GM18519 (cell line): ENCODE results near the gene PTPRE.

Experiments used
- ATAC-seq: cut with Tn5 transposase; IDR thresholded peaks from one replicate; pipeline ENCODE4 v1.9.1; 2021; ENCODE audit warnings: mild to moderate bottlenecking, moderate library complexity; ENCODE audit not compliant: unreplicated experiment, low FRiP score

Gene PTPRE

GRCh38 chr10:127881262-127881661 is 25.6 kb upstream of the PTPRE start:
- no peak for ATAC-seq

DNA sequence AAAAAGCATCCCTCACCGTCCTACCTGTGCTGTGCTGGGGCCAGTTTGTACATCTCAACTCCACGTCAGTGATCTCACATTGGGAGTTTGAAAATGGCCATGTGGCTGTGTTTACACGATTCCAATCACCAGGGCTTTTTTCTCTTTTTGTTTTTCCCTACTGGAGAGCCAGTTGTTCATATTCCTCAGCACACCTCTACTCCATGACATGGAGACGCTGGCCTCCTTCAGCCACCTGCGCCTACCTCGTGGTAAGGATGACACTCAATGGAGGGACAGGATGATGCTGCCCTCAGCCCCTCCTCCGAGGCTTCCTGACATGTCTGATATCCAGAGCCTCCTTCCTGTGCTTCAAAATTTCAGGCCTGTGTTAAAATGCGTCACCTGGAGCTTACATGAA is 24.5 kb upstream of the PTPRE start:
- no peak for ATAC-seq

DNA sequence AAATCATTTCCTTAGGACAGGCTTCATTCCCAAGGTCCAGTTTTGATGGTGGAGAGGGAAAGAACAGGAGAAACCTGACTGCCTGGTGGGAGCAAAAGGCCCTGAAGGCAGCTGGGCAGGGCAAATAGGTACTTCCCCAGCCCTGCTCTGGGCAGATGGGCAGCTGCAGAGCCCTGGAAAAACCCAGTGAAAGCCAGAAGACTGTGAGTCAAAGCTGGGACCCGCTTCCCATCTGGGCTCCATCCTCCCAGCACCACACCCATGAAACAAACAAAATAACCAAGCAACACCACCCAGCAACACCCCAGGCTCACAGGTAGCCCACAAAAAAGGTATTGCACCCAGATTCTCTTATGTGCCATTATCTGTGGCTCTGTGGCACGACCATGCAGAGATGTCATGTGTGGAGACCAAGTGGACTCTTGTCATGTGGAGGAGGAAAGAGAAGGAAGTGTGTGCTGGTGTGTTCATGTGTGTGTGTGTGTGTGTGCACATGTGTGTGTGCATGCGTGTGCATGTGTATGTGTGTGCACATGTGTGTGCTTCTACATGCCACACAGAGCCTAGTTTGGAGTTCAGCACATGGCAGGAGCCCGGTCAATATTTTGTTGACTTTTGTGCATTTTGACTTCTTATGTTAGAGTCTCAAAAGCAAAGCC is 24.0 kb upstream of the PTPRE start:
- no peak for ATAC-seq

DNA sequence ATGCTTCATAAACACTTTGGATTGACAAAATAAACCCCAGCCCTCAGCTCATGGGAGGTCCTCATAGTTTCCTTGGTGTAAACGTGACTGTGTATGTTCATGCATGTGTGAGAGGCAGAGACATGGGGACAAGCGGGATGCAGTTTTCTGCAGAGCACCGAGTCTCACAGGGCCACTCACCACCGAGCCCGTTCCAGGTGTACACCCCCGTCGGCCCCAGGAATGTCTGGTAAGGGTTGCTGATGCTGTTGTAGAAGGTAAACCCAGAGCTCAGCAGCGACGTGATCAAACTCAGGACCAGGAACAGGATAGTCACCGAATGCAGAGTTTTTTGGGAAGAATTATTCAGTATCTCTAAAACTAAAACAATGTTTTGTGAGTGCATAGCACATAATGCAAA is 23.4 kb upstream of the PTPRE start:
- ATAC-seq = no peak

DNA sequence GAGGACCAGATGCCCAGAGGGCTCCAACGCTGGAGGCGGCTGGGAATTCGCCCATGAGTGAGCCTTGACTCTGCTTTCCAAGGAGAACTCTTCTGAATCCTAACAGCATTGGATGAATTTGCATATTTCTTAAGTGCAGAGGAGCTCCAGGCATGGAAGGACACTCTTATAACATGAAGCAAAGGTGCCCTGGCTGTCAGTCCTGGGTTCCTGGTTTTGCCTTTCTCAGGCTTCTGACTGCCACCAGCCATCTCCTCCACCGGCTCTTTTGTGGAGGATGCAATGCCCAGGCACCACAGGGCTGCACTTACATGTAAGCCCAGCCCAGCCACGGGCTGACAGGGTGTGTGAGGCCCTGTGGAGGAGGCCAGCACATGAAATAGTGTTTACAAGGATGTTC is 22.4 kb upstream of the PTPRE start:
- ATAC-seq = no peak

DNA sequence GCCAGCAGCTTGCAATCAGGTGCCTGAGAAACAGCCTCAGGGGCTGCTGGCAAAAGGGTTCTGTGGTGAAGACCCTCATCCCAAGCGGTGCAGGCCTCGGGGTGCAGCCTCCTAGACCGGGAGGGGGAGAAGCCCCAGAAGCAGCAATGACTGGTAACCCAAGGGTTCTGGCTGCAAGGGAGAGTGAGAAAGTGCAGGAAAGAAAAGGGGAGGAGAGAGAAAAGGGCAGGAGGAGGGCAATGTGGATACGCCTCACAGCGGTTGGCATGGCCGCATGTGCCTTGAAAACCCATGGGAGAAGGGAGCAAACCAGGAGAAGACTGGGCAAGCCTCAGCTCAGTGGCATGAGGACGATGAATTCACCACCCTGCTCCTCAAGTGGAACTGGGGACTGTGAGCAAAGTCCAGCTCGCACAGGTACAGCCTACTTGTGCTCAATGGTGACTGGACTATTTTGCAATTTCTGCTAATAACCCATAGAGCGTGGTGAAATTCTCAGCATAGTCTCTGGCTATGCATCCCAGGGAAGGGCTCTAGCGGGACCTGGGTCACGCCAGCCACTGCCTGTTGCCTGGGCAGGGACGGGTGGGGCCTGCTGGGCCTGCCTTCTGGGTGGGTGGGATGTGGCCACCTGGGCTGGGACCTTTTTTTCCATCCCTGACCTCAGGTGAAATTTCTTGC is 20.4 kb upstream of the PTPRE start:
- no peak for ATAC-seq

GRCh38 chr10:127887541-127888415 is 19.1 kb upstream of the PTPRE start:
- ATAC-seq = no peak

GRCh38 chr10:127888521-127889312 is 18.2 kb upstream of the PTPRE start:
- ATAC-seq = no peak

GRCh38 chr10:127889605-127890195 is 17.2 kb upstream of the PTPRE start:
- ATAC-seq = no peak

DNA sequence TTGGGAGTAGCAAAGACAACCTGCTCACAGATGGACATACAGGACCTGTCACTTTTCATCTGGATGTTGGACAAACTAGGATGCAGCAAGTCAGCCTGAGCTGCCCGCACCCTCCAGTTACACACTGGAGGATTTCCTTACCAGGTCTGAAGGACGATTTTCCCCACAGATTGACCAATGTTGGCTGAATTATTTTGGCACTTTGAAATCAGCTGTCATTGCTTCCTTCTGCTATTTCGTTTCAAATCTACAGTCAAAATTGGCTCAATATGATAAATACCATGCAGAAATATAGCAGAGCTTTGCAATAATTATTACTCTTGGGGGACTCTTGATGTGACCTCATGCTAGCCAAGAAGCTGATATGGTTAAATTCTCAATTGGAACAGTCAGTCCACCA is 16.7 kb upstream of the PTPRE start:
- ATAC-seq = no peak

DNA sequence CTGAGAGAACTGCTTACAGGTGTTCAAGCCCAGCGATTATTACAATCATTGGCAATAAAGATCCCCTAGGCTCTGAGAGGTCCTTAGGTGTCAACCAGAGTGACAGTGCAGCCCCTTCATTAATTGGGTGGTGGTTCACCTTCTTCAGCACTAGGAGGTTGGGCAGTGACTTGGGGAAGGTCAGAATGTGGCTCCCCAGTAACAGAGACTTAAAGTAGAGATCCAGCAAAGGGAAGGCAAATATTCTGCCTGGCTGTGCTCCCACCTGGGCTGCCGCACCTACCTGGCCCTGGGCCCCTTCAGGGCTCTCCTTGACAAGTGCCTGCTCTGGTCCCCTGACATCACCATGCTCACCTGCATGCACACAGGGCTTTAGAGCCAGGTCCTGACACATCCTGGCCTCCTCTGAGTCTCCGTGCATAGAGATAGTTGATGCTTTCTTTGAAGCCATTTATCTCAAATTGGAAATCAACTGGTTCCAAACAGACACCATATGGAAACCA is 16.0 kb upstream of the PTPRE start:
- ATAC-seq = no peak

DNA sequence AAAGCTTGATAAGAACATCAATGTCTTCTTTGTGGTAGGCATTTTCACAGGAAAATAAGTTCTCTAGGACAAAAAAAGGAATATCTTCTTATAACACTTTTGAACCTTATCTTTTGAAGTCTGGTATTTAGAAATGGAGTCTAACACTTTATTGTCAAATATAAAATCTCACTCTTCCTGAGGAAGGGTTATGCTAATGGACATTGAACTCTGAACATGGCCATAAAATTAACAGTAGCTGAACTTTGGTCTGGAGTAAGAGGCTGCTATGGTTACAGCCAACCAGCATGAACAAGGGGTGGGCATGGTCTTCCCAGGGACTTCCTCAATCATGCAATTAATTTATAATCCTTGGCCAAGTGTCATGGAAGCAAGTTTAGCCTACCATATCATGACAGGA is 14.2 kb upstream of the PTPRE start, which contains the start of gene CLRN3:
TSS of gene CLRN3 (minus strand) at position 199 of the 400 bp plus-strand sequence. CDS start at position 42, 157 bp downstream.
- ATAC-seq = no peak

DNA sequence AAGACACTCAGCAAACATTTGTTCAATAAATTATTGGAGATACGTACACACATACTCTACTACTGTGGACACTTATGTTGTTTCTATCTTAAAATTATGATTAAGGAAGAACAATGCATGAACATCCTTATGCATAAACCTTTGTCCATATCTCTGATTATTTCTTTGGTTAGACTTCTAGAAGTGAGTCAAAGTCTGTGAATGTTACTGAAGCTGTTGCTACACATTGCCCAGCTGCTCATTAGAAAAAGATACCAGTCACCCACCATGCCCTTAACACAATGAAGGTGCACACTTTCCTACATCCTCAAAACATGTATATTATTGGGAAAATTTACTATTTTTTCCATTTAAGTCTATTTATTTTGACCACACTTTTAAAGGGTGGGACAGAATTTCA is 12.8 kb upstream of the PTPRE start:
- ATAC-seq = no peak

- no peak for ATAC-seq
These were observed 10.3 kb upstream of the PTPRE start for GRCh38 chr10:127896590-127896989.

DNA sequence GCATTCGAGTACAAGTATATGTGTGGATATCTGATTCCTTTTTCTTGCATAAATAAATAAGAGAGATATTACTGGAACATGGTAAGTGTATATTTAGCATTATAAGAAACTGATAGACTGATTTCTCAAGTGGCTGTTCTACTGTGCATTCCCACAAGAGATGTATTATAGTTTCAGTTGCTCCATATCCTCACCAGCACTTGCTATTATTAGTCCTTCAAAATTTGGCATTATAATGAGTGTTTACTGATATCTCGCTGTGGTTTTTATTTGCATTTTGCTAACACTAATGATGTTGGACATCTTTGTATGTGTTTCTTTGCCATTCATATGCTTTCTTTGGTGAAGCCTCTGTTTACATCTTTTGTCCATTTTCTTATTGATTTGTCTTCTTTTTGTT is 9.7 kb upstream of the PTPRE start:
- no peak for ATAC-seq

DNA sequence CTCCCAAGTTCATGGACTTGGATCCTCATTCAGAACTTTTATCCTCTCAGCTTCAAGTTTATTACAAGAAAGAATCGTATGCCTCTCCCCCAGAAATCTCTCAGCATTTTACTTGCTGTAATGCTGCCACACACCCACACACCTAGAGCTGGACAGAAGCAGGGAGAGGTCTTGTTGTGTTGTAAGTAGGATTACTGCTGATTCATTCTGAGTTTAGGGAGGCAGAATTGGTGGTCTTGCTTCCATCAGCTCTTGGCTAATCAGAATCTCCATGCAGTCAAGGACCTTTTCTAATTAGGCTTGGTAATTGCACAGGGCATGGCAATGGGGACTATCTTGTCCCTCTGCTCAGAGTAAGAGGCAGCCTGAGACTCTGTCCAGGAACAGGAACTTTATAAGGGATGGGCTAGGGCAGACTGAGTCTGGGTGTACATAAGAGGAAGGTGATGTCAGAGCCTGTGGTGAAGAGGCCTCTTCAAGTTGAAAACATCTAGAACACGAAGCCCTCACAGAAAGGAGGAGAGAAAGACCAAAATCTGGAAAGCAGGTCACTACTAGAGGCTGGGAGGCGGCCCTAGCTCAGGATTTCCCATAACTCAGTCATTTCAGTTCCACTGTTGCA is 7.0 kb upstream of the PTPRE start:
- ATAC-seq = no peak

- ATAC-seq = no peak
These were observed 3.1 kb upstream of the PTPRE start for GRCh38 chr10:127903789-127904188.

- no peak for ATAC-seq
These were observed 2.4 kb upstream of the PTPRE start for GRCh38 chr10:127904311-127905000.
